Neutrophil (primary cell): ENCODE data around the gene SLC20A1.
"Not testable (repeated sequence)": the region's sequence is repeated elsewhere in the genome, so short reads cannot be mapped to it uniquely, and the experiment has no call there.

Experiments
- H3K27ac ChIP-seq: fragments of 200-600 bp; sonication (generic); 2 replicates; pipeline ENCODE4 v1.5.1; 2016; ENCODE audit warnings: mild to moderate bottlenecking, moderate library complexity
- H3K27me3 ChIP-seq: fragments of 200-600 bp; sonication (generic); 2 replicates; pipeline ENCODE4 v1.6.0; 2016; ENCODE audit warnings: mild to moderate bottlenecking
- H3K36me3 ChIP-seq: fragments of 200-600 bp; sonication (generic); 2 replicates; pipeline ENCODE4 v1.5.1; 2017
- H3K4me1 ChIP-seq, 2 experiments: fragments of 200-600 bp in 1 of 2; sonication (generic) in 1 of 2; 1 replicate in 1 of 2; 2 replicates in 1 of 2; pipeline versions ENCODE4 v1.5.1 to v1.6.1; 2013 to 2016; ENCODE audit warnings: low read depth in 1 of 2, low read length in 1 of 2, mild to moderate bottlenecking in 1 of 2, moderate library complexity in 1 of 2; ENCODE audit not compliant: control insufficient read depth in 1 of 2, insufficient read depth in 1 of 2
- H3K4me3 ChIP-seq, 2 experiments: fragments of 200-600 bp in 1 of 2; sonication (generic) in 1 of 2; 1 replicate in 1 of 2; 2 replicates in 1 of 2; pipeline ENCODE4 v1.5.1; 2013 to 2016; ENCODE audit warnings: low read depth in 1 of 2, low read length in 1 of 2, mild to moderate bottlenecking in 1 of 2, moderate library complexity in 1 of 2
- H3K9me3 ChIP-seq: fragments of 200-600 bp; sonication (generic); 2 replicates; pipeline ENCODE4 v1.5.1; 2016
- TF ChIP-seq, protein P1 (sequence below): fragments of 200-600 bp; sonication (generic); IDR thresholded peaks from 2 replicates; pipeline ENCODE4 v1.5.1; 2016; ENCODE audit warnings: antibody characterized with exemption

SLC20A1 gene

DNA sequence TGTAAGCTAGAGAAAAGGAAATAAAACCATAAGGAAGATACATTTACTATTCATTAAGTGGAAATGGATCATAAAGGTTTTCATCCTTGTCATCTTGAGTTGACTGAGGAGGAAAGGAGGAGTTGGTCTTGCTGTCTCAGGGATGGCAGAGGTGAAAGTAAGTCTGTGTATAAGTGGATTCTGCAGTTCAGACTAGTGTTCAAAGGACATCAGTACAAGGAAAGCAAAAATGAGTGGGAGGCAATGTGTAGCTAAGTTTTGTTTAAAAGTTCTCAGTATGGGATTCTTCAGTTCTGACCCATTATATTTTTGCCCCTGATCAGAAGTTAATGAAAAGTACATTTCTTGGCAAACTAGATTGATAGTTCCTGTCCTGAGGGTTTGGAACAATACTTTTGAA, 18.9 kb downstream of the SLC20A1 start:
- H3K36me3 ChIP-seq: peaks cover 35% of the 10 kb centered on the region
- TF ChIP-seq, protein P1, sequence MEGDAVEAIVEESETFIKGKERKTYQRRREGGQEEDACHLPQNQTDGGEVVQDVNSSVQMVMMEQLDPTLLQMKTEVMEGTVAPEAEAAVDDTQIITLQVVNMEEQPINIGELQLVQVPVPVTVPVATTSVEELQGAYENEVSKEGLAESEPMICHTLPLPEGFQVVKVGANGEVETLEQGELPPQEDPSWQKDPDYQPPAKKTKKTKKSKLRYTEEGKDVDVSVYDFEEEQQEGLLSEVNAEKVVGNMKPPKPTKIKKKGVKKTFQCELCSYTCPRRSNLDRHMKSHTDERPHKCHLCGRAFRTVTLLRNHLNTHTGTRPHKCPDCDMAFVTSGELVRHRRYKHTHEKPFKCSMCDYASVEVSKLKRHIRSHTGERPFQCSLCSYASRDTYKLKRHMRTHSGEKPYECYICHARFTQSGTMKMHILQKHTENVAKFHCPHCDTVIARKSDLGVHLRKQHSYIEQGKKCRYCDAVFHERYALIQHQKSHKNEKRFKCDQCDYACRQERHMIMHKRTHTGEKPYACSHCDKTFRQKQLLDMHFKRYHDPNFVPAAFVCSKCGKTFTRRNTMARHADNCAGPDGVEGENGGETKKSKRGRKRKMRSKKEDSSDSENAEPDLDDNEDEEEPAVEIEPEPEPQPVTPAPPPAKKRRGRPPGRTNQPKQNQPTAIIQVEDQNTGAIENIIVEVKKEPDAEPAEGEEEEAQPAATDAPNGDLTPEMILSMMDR: no peak

DNA sequence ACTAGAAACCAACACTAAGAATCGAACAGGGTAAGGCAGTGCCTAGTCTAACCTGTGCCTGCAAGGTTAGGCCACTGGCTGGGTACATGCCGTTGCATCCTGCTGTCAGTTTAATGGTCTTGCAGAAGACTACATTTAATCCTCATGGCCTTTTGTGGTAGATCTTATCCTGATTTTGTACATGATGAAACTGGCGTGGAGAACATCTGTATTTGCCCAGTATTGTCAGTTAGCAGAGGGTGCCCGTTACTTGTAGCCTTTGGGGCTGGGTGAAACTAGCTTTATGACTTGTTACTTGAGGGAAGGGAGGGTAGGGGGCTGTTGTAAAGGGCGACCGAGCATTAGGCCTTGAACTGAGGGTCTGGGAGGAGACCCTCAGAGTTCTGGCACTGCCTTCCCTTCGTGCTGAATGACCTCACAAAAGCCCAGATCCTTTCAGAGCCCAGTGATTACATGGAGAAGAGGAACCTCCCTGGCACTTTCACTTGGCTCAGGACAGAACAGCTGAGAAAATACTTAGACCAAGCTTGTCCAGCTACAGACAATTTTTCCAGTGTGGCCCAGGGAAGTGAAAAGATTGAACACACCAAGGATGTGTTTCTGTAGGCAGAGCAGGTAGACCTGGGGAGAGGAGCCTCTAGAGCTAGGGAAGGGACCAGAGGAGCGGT, 19.5 kb downstream of the SLC20A1 start:
- Histone ChIP-seq H3K9me3 (no peaks in the 10 kb centered on the region), H3K4me1 (peaks cover 0 to 3% of the 10 kb centered on the region in 2 experiments), H3K27ac (no peak overlapping the region), H3K4me3 (no peak overlapping the region), H3K36me3 (peaks cover 29% of the 10 kb centered on the region), H3K27me3 (no peaks in the 10 kb centered on the region)
- TF ChIP-seq, protein P1: no peak

More for the DNA sequence above, 18.9 kb downstream of the SLC20A1 start:
- Histone ChIP-seq H3K9me3 (no peaks in the 10 kb centered on the region), H3K4me1 (no peaks in the 10 kb centered on the region), H3K27ac (no peak overlapping the region), H3K27me3 (no peaks in the 10 kb centered on the region), H3K4me3 (no peak overlapping the region)

DNA sequence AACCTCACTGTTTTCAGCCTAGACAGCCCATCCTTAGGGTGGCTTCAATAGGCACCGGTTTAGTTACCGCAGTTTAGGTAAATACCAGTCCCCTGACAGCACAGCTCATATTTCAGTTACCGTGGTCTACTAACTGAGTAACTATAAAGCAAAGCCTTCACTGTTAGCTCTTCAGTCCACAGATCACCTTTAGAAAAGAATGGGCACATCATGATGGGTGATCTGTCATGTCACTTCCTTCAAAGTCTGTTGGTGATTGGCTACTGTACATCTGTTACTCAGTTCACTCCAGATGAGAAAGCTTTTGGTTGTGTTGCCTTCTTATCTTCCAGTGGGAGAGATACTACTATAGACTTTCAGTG, 21.0 kb downstream of the SLC20A1 start:
- H3K36me3 ChIP-seq: peaks cover 14% of the 10 kb centered on the region
- H3K4me1 ChIP-seq: peaks cover 12 to 15% of the 10 kb centered on the region in 2 experiments
- TF ChIP-seq, protein P1: no peak
- peak overlapping the region; percentile 19 for H3K27ac ChIP-seq
- H3K4me3 ChIP-seq: no peak overlapping the region
- no peaks in the 10 kb centered on the region for H3K9me3 ChIP-seq
- H3K27me3 ChIP-seq: no peaks in the 10 kb centered on the region

DNA sequence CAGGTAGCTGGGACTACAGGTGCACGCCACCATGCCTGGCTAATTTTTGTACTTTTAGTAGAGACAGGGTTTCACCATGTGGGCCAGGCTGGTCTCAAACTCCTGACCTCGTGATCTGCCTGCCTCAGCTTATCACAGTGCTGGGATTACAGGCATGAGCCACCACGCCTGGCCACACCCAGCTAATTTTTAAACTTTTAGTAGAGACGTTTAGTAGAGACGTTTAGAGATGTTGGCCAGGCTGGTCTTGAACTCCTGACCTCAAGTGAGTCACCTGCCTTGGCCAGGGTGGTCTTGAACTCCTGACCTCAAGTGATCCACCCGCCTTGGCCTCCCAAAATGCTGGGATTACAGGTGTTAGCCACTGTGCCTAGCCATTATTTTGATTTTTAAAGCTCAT, 21.8 kb downstream of the SLC20A1 start:
- H3K9me3 ChIP-seq, H3K4me3 ChIP-seq, H3K27ac ChIP-seq, H3K27me3 ChIP-seq: not testable (repeated sequence)
- Histone ChIP-seq H3K36me3 (peaks cover 11% of the 10 kb centered on the region), H3K4me1 (peaks cover 20 to 22% of the 10 kb centered on the region in 2 experiments)

DNA sequence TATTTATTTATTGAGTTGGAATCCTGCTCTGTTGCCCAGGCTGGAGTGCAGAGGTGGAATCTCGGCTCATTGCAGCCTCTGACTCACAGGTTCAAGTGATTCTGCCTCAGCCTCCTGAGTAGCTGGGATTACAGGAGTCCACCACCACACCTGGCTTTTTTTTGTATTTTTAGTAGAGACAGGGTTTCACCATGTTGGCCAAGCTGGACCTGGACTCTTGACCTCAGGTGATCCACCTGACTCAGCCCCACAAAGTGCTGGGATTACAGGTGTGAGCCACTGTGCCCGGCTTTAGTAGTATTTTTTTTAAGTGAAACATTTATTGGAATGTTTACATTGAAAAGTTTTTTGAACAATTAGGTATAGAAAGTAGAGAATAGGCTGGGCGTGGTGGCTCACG, 23.9 kb downstream of the SLC20A1 start:
- no peak overlapping the region for H3K4me3 ChIP-seq
- H3K4me1 ChIP-seq: peaks cover 41 to 42% of the 10 kb centered on the region in 2 experiments
- no peaks in the 10 kb centered on the region for H3K36me3 ChIP-seq
- H3K27me3 ChIP-seq: no peaks in the 10 kb centered on the region
- TF ChIP-seq, protein P1: no peak
- no peak overlapping the region for H3K27ac ChIP-seq
- no peaks in the 10 kb centered on the region for H3K9me3 ChIP-seq

DNA sequence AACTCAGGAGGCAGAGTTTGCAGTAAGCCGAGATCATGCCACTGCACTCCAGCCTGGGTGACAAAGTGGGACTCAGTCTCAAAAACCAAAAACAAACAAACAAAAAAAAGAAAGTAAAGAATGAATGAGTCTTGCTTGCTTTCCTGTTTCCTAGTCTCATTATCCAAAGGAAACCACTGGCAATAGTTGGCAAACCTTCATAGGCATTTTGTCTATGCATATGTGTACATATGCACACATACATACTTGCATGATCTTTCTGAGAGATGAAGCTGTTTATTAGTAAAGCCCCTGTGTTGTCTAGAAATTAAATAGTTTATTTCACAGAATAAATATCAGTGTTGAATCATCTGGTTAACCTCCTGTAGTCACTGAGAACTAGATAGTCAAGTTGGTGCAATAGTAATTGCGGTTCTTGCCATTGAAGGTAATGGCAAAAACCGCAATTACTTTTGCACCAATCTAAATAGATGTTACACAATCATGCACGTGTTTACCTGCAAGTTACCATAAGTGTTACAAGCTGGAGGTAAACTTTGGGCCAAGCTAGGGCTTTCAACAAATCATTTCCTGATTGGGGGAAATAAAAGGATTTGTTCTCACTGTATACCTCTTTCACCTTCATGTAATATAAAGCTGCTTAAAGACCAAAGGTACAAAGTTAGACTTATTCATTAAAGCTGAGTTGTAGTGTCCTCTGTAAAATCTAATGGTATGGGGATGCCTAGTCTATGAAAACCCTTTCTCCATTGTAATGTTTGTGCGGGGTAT, 24.7 kb downstream of the SLC20A1 start:
- Histone ChIP-seq H3K4me1 (peaks cover 49 to 50% of the 10 kb centered on the region in 2 experiments), H3K27ac (no peak overlapping the region), H3K4me3 (no peak overlapping the region), H3K9me3 (no peaks in the 10 kb centered on the region), H3K27me3 (no peaks in the 10 kb centered on the region), H3K36me3 (no peaks in the 10 kb centered on the region)
- TF ChIP-seq, protein P1: no peak
